Cardiac fibroblast (primary cell): Measurements from ENCODE around the gene TAS2R50.

Source experiments
- DNase-seq, 2 donors: peaks; one replicate each; pipeline versions ENCODE4 v3.0.0 to v3.0.0-alpha.2; 2010; ENCODE audit warnings: low read depth in 2 of 2
- H3K4me3 ChIP-seq, 2 donors: replicated peaks in 1 of 2; 1 replicate in 1 of 2; 2 replicates in 1 of 2; pipeline ENCODE4 v1.5.1; 2011; ENCODE audit warnings: low read depth in 2 of 2, low read length in 2 of 2, mild to moderate bottlenecking in 2 of 2, moderate library complexity in 1 of 2
- TF ChIP-seq, protein P1 (sequence below): IDR thresholded peaks from one replicate; pipeline ENCODE4 v1.5.1; 2011; ENCODE audit warnings: low read depth, mild to moderate bottlenecking, low read length, inconsistent platforms

The TAS2R50 gene

GRCh38 chr12:10939163-10939562, 47.5 kb downstream of the TAS2R50 start, which contains the start of gene TAS2R14:
TAS2R14 (minus strand) TSS chr12:10939263; CDS start chr12:10939207, 56 bp downstream.
- no peak within 1 kb of the TSS for H3K4me3 ChIP-seq
- no peak for DNase-seq
- TF ChIP-seq, protein P1, sequence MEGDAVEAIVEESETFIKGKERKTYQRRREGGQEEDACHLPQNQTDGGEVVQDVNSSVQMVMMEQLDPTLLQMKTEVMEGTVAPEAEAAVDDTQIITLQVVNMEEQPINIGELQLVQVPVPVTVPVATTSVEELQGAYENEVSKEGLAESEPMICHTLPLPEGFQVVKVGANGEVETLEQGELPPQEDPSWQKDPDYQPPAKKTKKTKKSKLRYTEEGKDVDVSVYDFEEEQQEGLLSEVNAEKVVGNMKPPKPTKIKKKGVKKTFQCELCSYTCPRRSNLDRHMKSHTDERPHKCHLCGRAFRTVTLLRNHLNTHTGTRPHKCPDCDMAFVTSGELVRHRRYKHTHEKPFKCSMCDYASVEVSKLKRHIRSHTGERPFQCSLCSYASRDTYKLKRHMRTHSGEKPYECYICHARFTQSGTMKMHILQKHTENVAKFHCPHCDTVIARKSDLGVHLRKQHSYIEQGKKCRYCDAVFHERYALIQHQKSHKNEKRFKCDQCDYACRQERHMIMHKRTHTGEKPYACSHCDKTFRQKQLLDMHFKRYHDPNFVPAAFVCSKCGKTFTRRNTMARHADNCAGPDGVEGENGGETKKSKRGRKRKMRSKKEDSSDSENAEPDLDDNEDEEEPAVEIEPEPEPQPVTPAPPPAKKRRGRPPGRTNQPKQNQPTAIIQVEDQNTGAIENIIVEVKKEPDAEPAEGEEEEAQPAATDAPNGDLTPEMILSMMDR = no peak

GRCh38 chr12:10936506-10936905, 50.2 kb downstream of the TAS2R50 start:
- H3K4me3 ChIP-seq = no peak overlapping the region
- no peak for DNase-seq
- TF ChIP-seq, protein P1 = no peak
